LNCAP (cell line): ENCODE results near the gene RPL22.

ENCODE experiments used
- TF ChIP-seq, protein P1 (sequence below): fragments of 450-650 bp; IDR thresholded peaks from 2 replicates; pipeline ENCODE4 v1.5.1; 2017; ENCODE audit warnings: mild to moderate bottlenecking

RPL22 gene

DNA sequence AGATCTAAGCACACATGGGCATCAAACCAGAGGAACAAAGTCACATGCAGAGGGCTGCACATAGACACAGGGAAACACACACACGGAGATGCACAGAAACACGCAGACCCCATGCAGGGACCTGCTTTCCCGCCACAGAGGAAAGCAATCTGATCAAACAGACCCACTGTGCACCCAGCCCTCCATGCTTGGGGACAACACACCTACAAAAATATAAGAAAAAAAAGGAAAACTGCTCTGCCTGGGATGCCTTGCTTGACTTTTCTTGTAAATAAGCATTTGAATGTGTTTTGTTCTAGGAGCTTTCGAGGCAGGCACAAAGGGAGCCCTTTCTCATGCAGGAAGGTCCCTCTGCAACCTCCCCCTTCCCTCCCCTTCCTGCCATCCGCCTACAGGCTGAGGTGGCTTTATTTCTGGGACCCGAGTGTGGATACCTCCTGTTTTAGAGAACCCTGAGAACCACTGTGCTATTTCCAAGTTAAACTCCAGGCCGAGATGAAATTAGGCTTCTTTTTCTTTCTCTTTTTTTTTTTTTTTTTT, 39.9 kb upstream of the RPL22 start:
- TF ChIP-seq, protein P1, sequence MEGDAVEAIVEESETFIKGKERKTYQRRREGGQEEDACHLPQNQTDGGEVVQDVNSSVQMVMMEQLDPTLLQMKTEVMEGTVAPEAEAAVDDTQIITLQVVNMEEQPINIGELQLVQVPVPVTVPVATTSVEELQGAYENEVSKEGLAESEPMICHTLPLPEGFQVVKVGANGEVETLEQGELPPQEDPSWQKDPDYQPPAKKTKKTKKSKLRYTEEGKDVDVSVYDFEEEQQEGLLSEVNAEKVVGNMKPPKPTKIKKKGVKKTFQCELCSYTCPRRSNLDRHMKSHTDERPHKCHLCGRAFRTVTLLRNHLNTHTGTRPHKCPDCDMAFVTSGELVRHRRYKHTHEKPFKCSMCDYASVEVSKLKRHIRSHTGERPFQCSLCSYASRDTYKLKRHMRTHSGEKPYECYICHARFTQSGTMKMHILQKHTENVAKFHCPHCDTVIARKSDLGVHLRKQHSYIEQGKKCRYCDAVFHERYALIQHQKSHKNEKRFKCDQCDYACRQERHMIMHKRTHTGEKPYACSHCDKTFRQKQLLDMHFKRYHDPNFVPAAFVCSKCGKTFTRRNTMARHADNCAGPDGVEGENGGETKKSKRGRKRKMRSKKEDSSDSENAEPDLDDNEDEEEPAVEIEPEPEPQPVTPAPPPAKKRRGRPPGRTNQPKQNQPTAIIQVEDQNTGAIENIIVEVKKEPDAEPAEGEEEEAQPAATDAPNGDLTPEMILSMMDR = no peak

DNA sequence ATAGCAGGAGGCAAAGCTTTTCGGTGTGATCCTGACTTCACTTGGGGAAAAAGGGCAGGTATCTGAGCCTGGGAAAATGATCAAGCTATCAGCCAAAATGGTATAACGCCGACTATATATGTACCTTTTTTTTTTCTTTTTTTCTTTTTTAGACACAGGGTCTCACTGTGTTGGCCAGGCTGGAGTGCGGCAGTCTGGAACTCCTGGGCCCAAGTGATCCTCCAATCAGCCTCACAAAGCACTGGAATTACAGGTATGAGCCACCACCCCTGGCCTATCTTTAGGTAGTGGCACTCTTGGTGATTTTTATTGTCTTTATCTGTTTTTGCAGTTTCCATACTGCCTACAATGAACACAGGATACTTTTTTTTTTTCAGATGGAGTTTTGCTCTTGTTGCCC, 37.7 kb upstream of the RPL22 start:
- TF ChIP-seq, protein P1 = no peak

DNA sequence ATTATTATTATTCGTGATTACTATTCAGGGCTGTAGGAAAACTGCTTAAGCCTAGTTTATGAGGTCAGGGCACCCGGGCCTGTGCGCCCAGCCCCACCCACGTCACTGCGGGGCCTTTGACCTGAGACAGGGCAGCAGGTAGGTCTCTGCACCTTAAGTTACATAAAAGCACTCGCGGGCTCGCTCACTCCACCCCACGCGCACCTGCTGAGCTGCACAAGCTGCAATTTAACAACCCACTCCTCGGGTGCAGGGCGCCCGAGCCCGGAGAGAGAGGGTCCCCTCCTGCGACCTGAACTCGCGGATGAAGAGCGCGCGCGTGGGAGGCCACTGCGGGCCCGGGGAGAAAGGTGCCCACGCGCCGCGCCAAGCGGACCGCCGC, 35.9 kb upstream of the RPL22 start:
- TF ChIP-seq, protein P1 = no peak

DNA sequence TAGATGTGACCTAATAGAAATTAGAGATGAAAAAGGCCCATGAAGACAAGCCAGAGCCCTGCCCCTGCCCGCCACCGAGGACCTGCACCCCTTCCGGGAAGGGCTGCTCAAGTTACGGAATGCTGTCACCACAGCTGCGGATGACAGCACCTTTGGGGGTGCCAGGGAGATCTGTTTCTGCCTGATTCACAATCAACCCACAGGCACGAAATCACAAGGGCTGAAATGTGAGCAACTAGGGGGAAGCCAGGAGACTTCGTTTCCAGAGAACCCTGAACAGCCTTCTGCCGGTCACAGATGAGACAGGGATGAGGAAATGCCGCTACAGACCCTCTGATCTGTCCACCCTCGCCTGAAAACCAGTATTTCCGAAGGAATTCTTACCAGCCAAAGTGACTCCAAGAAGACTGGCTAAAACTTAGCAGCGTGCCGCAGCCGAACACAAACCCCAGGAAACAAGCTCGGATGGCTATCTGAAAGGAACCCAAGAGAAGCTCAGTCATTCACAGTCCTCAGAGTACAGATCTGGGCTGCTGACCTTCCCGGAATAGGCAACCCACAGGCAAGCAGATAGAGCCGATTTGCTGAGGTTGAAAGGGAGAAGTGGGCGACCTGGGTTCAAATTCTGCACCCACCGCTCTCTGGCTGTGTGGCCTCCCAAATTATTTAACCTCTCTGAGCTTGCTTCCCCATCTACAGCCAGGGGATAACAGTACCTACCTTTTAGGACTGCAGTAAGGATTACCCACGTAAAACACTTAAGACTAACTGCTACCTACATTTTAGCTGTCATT, 35.3 kb upstream of the RPL22 start:
- TF ChIP-seq, protein P1 = no peak

DNA sequence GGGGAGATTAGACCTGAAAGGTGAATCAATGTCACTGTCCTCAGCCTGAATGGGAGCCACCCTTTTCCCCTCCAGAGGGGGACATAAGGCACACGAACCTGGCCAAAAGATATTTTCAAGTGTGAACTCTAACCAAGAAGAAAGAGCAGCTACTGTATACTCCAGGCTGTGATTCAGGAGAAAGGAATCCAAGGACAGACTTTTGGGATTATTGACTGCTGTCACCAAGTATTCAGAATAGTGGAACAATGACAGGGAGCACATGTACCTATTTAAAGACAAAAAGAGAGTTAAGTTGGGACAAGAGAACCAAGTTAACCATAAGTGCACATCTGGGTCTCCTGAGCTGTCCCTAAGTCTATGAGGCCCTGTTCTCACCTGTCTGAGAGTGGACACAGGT, 34.0 kb upstream of the RPL22 start:
- TF ChIP-seq, protein P1 = no peak

DNA sequence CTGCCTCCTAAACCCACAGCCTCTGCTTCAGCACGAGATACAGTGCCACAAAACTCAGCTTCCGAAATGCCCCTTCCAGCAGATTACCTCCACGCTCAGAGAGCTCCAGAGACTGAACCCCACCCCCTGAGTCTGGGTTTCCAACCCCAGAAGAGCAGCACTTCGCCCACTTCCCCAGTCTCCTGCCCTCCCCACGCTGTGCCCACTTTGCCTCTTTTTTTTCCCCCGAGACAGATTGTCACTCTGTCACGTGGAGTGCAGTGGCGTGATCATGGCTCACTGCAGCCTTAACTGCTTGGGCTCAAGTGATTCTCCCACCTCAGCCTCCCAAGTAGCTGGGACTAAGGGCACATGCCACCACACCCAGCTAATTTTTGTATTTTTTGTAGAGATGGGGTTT, 26.3 kb upstream of the RPL22 start:
- TF ChIP-seq, protein P1 = no peak

DNA sequence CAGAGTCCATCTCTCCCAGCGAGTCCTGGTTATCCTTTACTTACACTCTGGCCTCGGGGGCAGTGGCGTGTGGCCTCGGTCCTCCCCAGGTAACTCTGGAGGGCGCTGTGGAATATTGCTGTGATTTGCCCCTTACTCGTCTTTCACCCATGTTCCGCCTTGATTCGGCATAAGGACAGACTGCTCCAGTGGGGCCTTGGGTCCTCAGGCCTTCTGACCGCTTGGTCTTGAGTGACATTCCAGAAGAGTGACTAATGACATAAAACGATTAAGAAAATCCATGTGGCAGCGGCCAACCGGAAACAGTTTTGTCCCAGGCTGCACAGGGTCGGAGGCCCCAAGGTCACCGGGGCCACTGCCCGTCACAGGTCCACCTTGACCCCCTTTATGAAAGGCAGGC, 25.3 kb upstream of the RPL22 start:
- TF ChIP-seq, protein P1 = no peak

DNA sequence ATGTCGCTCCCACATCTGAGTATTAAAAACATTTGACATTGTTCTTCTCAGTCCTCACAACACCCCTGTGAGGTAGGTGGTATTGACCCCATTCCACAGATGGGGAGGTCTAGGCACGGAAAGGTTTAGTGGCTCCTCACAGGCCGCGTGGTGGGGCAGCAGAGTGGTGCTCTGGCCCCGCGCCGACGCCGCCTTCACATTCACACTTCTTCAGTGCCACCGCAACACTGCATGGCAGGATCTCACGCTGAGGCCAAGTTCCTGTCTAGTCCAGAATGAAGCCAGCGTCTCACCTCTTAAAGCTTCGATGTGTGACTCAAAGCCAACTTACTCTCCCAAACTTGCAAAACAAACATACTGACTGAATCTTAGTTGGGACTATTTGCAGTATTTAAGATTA, 24.2 kb upstream of the RPL22 start:
- TF ChIP-seq, protein P1 = no peak
